DMS153 treated with DMSO at 0.1 percent for 48 hours (cell line): Measurements from ENCODE around the gene MSI2.
A peak's percentile ranks its signal among the peaks of the same experiment; 100 is the strongest.

Source experiments
- DNase-seq: peaks from one replicate; lab custom pipeline; 2025; ENCODE audit not compliant: unreplicated experiment; lab: John Stamatoyannopoulos, UW

Gene MSI2

DNA sequence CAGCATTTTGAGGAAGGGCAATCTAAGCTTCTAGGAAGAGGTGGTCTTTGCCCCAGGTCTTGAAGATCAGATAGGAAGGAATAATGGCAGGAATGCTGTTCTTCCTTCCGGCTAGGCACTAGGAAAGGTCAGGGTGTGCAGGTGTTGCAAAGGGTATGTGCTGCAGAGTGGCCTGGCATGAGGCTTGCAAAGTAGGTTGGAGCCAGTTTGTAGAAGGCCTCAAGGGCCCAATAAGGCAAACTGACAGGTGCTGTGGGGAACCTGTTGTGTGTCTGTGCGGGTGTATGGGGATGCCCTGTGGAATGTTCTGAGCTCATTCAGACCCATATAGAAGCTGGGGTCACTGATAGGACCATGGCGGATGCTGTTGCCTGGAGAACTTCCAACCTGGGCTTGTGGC, 12.7 kb downstream of the MSI2 start:
- no peak for DNase-seq

DNA sequence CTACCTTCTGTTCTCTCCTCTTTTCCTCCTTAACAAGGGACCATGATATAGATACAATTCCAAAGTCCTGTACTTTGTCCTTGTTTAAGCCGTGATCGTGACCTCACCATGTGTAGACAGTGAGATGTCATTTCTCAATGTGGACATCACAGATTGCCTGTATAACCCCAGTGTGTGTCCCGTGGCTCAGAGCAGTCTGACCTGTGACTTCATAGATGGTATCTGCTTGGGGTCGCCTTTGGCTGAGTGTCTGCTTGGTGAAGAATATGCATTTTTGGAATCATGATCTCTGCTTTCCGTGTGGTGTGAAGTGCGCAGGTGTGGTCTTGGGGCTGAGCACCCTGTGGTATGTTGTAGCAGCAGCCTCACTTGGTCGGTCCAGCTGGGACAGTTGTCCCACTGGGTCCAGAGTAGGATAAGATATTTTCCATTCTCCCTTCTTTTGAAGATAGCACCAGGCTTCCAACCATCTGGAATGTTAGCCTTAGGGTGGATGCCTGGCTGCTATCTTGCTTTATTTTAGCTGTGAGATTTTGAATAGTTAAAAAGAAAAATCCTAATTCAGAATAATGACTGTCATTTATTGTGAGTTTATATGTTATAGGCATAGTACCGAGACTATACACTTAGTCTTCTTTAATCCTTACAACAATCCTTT, 13.4 kb downstream of the MSI2 start:
- no peak for DNase-seq

DNA sequence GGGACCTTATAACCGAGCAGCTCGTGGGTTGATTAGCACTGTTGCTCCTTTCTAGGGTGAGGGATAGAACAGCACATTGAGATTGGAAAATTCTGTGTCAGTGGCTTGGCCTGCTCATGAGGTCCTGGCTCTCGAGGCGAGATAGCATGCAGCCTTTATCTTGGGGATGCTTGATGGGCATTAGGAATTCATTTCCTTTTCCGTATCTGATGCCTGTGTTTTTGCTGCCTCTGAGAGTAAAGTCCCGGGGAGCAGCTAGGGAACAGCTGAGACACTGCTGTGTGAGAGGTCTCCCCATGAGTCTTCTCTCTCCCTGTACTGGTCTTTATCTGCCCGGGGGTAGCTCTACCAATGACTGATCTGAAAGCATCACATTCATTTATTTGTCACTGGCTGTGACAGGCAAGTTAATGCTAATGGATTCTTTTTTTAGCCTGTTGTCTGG, 14.5 kb downstream of the MSI2 start:
- no peak for DNase-seq

DNA sequence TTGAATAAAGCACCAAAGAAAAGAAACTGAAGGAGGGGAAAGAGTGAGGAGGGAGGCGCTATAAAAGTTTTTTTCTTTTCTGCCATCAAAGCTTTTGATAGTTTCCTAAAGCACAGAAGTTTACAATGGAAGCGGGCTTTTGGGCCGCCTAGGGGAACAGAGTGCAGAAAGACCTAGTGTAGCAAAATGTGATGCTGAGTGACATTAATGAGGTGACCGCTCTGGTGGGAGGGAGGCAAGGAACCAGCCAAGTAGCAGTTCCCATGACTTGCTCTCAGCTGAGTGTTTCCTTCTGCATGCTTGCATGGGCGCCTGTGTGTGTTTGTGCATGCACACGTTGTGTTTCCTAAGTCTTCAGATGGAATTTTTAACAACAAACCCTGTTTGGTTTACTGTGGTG, 15.5 kb downstream of the MSI2 start:
- DNase-seq, result no peak

DNA sequence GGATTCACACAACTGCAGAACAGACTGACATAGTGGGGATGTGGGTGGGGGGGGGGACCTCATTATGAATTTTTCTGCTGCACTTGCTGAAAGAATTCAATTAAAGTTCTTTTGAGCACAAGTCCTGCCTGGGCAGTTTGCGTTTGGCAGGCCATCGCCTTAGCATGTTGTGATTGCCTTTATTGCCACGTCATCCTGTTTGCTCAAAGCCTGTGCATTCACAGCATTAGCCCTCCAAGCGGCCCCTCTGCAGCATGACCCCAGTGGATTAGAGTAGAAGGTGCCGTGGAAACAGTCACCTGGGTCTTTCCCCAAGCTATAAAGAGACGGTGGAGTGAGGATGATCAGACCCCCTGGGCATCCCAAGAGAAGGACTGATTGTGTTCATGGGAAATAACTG, 17.2 kb downstream of the MSI2 start:
- DNase-seq, result no peak

DNA sequence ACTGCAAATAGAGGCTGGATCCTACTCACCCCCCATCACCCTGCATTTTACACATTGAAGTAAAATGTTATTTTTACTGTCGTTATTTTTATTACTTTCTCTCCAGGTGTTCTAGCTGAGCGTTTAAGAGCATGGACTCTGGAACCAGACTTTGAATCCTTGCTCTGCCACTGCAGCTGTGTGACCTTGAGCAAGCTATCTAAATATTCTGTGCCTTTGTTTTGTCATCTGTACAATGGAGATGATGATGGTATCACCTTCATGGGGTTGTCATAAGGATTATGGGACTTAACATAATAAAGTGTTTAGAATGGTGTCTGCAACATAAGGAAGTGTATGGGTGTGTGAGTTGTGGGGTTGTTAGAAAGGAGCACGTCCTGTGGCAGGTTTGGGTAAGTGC, 17.8 kb downstream of the MSI2 start:
- no peak for DNase-seq

DNA sequence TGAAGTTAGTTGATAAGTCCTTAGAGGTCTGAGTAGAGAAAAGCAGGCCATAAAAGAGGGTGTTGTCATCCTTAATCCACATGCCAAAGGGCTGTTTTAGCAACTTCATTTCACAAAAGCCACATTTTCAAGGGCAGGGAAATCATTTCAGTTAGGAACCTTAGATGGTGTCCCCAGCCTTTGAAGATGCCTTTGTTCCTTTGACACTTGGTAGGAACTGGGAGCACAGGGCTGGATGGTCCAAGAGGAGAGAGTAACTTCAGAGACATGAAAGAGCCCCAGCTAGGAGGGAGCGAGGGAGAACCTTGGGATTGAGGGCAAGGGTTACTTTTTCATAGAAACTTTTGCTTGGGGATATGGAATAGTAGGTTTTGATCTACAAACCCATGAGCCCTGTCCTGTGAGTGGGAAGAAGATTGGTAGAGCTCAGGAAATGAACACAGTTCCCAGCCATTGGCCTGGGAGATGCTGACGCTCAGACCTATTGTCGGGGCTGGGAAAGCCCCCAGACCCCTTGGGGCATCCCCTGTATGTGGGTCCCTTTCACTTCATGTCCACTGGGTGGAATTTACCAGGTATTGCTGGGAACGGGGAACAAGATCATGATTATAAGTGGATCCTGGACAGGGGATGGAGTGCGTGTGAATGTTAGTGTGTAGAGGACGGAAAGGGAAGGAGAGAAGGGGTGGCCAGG, 18.9 kb downstream of the MSI2 start:
- no peak for DNase-seq

DNA sequence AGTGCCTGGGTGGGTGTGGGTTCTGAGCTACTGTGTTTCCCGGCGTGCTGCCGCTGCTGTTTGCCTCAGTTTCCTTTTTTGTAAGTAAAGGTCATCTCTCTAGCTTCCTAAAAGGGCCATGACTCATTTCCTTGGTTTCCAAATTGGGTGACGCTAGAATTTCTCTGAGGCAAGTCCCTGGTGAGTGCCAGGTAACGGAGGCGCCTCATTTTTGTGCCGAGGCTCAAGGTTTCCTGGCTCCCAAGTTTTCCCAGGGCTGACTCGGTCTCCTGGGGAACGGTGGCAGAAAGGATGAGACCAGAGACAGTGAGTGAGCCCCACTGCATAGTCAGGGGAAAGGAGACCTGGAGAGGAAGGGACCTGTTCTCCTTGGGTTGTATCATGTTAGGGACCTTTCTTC, 20.3 kb downstream of the MSI2 start:
- no peak for DNase-seq

DNA sequence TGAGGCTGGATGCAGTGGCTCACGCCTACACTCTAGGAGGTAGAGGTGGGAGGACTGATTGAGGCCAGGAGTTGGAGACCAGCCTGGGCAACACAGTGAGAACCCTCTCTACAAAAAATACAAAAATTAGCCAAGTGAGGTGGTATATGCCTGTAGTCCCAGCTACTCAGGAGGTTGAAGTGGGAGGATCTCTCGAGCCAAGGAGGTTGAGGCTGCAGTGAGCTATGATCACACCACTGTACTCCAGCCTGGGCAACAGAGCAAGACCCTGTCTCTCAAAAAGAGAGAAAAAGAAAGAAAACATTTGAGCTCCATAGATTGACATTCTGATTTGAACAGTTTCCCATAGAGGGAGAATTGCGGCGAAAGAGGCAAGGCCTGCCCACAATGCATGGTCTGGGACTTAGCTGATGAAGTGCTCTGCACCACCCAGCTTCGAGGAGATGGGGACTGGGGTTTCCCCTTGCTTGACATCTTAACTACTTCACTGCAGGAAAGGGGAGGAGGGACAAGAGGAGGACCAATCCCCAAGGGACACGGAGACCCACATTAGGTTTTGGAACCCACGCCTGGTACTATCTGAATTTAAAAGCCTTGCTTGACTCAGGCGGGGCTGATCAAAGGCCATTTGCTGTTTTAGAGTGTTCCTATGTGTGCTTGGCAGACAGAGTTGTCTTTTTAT, 21.7 kb downstream of the MSI2 start:
- no peak for DNase-seq

DNA sequence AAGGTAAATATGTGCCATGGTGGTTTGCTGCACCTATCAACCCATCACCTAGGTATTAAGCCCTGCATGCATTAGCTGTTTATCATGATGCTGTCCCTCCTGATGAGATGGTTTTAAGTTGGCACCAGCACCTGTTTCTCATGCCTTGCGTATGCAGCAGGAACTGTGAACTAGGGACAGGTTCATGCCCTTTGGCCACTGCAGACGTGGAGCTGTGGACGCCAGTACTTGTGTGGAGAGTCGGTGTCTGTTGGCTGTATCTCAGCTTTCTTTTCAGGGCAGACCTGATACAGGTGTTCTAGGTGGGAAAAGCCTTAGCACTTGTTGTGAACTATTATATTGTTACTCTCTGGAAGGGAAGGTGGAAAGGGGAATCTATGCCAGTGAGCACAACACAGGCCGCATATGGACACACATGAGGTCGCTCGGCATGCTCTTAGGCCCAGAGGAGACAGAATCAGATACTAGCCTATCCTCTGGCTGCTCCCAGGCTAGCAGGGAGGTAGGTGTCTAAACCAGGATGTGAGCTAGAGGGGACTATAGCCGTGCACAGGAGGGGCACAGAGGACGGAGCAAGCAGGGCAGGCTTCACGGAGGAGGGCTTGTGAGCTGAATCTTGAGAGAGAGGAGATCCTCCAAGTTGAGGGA, 22.5 kb downstream of the MSI2 start:
- DNase-seq, result no peak

DNA sequence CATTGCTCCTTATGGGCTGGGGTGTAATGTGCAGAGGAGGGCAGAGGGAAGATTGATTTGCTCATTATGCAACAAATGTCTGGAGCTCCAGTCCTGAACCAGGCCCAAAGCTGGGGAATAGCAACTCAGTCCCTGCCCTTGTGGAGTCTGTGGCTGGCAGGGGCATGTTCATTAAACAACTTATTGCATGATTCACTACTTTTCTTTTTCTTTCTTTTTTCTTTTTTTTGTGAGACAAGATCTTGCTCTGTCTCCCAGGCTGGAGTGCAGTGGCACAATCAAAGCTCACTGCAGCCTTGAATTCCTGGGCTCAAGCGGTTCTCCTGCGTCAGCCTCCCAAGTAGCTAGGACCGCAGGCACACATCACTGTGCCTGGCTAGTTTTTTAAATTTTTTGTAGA, 23.1 kb downstream of the MSI2 start:
- DNase-seq, result no peak

DNA sequence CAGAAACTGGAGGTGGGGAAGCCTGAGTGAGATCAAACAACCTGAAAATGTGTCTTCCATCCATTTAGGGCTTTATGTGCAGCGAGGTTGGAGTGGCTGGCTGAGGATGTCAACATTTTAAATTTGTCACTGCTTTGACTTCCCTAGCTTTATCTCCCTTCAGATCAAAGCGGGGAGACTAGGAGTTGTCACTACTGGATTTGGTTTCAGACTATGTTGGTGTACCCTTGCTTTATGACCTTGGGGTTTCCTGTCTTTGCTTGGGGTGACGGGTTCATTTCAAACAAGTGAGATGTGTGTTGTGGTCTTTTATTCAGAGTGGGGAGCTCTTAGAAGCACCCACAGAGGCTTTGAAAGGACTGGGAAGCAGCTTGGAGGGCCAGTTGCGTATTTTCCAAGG, 25.6 kb downstream of the MSI2 start:
- no peak for DNase-seq

DNA sequence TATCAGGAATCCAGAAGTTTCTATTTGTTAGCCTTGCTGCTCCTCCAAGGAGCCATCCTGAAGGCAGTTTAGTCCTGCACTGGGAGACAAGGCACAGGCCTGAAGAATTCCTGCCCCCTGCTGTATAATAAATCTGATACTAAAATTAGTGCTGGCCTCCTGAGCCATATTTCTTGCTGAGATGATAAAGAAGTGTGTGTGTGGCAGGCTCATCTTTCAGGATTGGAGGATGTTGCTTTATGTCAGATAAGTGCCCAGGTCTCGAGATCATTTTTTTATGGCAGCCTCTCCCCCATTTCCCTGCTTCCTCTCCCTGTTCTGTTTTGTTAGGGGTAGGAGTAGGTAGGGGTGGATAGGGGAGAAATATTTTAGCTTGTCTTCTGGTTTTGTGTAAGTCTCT, 26.0 kb downstream of the MSI2 start:
- no peak for DNase-seq

DNA sequence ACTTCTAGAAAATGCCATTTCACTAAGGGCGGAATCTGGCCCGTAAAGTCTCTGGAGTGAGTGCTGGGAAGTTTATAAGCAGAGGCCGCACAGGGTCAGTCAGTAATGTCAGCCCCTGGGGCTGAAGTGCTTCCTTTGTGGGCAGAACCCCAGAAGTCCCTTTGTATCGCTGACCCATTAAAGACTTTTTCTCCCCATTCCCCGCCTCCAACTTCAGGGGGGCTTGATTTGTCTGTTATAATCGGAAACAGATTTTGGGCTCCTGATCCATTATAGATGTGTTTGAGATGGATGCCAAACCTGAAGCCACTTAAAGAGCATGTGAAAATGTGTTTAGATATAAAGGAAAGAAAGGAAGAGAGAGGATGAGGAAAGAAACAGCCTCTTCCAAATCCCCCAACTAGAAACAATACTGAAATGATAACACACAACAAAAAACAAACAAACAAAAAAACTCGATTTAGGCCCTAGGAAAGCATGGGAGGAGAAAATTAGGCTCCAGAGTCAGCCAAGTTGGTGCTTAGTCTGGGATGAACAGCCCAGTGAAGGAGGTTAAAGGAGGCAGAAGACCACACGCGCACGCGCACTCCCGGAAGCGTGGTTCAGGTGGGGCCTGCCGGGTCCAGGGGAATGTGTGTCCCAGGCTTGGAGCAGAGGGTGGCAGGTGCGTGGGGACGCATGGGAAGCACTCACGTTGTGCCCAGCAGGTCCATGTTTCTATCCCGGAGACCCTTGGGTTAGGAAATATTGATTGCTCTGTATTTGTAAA, 27.1 kb downstream of the MSI2 start:
- DNase-seq, result no peak

DNA sequence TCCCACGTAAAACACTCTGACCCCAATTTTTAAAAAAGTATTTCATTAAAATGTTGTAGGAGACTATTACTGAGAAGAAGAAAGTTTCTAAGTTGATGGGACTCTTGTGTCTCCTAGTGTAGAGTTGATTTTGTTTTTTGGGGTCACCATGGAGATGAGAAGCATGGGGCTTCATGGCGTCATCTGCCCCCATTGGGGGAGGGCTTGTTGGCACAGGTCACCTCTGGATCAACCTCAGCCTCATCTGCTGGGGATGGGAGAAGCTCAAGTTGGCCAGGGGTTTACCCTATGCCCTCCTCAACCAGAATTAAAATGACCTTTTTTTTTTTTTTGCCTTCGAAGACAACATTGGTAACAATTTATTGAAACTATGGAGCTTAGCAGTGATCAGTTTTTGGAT, 28.3 kb downstream of the MSI2 start:
- no peak for DNase-seq

DNA sequence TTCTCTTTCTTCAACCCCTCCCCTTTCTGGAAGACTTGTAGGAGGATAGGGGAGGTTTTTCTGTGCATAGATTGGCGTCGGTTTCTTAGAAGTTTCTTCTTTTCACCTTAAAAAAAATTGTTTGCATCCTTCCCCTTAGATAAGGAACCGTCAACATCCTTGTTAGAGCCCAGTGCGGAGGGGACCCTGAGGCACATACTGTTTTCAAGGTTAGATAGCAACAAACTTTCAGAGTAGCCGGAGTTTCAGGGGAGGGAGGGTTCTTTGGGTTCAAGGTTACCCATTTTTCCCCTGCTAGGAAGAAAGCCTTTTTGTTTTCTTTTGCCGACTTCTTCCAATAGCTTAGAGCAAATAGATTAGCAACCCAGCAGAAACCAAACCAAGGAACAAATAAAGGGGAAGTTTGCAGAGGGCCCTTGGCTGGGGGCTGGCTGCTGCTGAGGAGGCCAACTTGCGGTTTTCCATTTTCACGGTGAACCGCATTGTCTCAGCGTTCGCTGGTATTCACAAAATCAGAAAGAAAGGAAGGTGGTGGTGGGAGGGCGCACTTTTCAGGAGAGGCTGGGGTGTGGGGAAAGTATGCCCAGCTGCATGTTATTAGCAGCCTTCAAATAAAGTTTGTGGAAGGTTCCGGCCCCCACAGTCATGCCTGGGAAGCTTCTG, 28.8 kb downstream of the MSI2 start:
- no peak for DNase-seq

DNA sequence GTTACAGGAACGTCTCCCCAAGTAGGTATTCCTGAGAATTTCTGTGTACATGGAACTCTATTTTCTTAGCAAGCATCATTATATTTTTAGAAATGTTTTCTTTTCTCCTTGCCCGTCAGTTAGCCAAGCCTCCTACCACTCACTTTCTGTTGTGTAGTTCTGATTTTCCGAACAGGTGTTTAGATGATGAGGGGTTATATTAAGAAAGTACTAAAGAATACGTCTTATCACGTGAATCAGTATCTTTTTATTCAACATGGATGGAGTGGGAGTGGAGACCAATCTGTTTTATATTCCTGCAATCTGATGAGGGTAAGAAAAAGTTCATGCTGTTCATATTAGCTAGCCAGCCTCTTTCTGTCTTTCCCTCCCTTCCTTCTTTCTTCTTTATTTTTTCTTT, 29.4 kb downstream of the MSI2 start:
- no peak for DNase-seq

DNA sequence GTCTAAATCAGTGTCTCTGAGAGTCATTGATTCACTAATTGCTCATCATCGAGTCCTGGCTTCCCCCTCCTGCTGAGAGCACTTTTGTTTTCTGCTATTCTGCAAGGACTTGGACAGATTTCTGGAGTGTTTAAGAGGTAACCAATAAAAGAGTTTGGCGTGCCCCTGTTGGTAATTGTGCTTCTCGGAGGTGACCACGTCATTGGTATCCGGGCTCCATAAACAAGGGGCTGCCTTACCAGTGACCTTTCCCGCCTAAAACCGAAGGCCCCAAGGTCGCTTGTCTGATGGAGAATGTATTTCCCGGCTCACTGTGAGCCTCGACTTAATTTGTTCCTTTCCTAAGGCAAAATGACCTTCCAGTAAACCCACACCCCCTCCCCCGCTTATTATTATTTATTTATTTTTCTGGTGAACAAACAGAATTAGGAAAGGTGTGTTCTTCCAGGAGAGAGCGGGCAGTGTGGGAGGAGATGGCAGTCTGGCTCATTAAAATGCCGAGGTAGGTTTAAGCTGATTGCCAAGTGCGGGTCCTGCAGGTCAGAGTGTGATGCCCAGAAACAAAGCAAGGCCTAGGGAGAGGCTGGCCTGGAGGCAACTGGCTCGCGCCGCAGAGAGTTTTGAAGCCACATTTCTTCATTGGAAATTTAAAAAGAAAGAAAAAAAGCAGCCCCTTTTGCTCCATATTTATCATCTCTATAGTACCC, 30.2 kb downstream of the MSI2 start:
- peak; percentile 33 for DNase-seq

DNA sequence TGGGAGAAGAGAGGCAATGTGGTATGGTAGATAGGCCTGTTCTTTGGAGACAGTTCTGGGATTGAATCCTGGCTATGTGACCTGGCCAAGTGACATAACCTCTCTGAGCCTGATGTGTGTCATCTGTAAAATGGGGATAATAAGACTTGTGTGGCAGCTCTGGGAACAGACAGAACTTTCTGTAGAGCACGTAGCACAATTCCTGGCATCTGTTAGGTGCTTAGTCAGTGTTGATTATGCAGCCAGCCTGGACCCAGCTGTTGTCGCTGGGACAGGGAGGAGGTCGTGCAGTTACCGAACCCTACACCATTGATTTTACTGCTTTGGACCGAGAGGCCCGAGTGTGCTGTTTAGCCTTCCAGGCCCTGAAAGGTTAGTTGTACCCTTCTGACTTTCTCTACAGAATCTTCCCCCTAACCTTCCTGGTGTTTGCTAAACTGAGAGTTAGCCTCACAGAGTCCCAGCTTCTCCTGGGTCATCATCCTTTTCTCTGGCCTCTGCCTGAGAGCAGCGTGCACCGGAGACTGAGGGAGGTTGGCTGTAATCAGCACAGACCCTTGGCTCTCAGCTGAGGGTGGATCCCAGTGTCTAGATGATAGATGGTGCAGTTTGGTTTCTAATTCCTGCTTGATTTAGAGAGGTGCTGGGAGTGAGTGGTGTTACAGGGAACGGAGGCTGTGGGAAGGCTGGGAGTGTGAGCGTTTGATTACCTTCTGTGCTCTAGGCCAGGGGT, 31.9 kb downstream of the MSI2 start:
- no peak for DNase-seq
